RWPE1 (cell line): Measurements from ENCODE around the gene NADK.

Source experiments
- CTCF ChIA-PET: fragments of 350-600 bp; sonication (Branson Sonifier 250); formaldehyde crosslinking; extraction: SDS; loops from one replicate; lab custom pipeline; 2021; lab: Yijun Ruan, JAX
- POLR2A ChIA-PET: fragments of 400-600 bp; formaldehyde crosslinking; extraction: SDS; loops from one replicate; lab custom pipeline; 2020; ENCODE audit warnings: antibody characterized with exemption; ENCODE audit not compliant: low non-redundant PET; lab: Yijun Ruan, JAX
- DNase-seq: peaks from one replicate; pipeline ENCODE4 v3.0.0; 2012; ENCODE audit warnings: low spot score
- H3K27ac ChIP-seq: fragments of 450-650 bp; 2 replicates; pipeline ENCODE4 v1.5.1; 2017
- TF ChIP-seq, protein P1 (sequence below): fragments of 450-650 bp; conservative IDR thresholded peaks from 2 replicates; pipeline ENCODE4 v1.5.1; 2017; ENCODE audit warnings: low read depth, mild to moderate bottlenecking

The NADK gene, protein sequence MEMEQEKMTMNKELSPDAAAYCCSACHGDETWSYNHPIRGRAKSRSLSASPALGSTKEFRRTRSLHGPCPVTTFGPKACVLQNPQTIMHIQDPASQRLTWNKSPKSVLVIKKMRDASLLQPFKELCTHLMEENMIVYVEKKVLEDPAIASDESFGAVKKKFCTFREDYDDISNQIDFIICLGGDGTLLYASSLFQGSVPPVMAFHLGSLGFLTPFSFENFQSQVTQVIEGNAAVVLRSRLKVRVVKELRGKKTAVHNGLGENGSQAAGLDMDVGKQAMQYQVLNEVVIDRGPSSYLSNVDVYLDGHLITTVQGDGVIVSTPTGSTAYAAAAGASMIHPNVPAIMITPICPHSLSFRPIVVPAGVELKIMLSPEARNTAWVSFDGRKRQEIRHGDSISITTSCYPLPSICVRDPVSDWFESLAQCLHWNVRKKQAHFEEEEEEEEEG

GRCh38 chr1:1777950-1778662 lies at the start of gene NADK:
Gene NADK (minus strand): TSS chr1:1778470. CDS start chr1:1765406, 13,064 bp downstream.
- ChIA-PET CTCF (interaction anchor here (1.0 to 1.7 kb wide), 3 partner anchors 9 to 131 kb away, joined by 3 to 4 read pairs (median 3); no protein-coding TSS in a partner anchor), POLR2A (interaction anchor here (0.5 kb wide), 1 partner anchor 120 kb away, joined by 3 read pairs; no protein-coding TSS in a partner anchor)
- peak; percentile 71 for DNase-seq
- peak within 1 kb of the TSS; percentile 91 for H3K27ac ChIP-seq
- TF ChIP-seq, protein P1, sequence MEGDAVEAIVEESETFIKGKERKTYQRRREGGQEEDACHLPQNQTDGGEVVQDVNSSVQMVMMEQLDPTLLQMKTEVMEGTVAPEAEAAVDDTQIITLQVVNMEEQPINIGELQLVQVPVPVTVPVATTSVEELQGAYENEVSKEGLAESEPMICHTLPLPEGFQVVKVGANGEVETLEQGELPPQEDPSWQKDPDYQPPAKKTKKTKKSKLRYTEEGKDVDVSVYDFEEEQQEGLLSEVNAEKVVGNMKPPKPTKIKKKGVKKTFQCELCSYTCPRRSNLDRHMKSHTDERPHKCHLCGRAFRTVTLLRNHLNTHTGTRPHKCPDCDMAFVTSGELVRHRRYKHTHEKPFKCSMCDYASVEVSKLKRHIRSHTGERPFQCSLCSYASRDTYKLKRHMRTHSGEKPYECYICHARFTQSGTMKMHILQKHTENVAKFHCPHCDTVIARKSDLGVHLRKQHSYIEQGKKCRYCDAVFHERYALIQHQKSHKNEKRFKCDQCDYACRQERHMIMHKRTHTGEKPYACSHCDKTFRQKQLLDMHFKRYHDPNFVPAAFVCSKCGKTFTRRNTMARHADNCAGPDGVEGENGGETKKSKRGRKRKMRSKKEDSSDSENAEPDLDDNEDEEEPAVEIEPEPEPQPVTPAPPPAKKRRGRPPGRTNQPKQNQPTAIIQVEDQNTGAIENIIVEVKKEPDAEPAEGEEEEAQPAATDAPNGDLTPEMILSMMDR, result no peak; the same call in 1 of the 2 replicates

- H3K27ac ChIP-seq, result peak overlapping the region; percentile 43; the same call in 1 of the 2 replicates
- CTCF ChIA-PET, result no interaction called here
- POLR2A ChIA-PET, result no interaction called here
- TF ChIP-seq, protein P1, result no peak
- DNase-seq, result no peak
Measured at GRCh38 chr1:1827089-1827848, 49.0 kb upstream of the NADK start.

DNA sequence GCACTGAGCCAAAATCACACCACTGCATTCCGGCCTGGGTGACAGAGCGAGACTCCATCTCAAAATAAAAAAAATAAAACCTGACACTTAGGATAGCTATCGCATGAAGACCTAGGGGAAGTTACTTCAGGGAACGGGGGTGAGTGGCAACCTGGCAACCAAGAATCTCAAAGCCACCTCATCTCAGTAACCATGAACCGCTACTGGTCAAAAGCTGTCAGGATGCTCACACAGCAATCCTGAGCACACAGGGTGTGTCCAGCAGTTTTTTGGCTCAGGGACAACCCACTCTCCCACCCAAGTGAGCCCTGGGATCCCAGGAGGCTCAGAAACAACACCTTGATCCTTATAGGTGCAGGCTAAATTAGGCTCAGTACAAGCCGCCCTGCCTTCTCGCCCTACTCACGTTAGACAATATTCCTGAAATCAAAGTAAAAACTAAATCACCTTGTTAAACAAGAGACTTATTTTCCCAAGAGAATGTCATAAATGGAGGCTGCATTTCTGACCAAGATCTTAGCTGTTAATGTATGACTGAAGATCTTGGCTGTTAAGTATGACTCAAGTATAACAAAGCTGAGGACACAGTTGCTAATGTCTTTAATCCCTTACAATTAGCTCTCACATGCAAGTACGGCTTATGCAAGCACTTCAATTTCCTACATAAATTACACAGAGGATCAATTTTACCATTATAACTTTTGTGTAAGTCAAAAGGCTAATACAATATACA lies 48.3 kb upstream of the NADK start:
- TF ChIP-seq, protein P1, result no peak
- ChIA-PET POLR2A (no interaction called here), CTCF (interaction anchor here (0.7 kb wide), 1 partner anchor 39 kb away, joined by 4 read pairs; no protein-coding TSS in a partner anchor)
- no peak for DNase-seq
- peak overlapping the region; percentile 41 for H3K27ac ChIP-seq

DNA sequence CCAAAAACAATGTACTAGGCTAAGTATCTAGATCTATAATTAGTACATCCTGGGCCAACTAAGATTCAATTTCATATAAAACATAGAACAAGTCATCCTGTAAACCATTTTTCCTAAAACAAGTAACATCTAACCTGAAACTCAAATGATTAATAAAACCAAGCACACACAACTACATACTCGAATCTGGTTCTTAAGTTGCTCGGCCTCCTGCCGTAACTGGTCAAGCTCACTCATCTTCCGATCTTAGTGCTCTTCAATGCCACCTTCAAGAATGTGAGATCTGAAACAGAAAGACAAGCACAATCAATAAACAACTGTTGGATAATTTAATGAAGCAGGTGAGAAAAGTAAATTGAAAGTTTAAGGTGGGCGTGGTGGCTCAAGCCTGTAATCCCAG lies 46.9 kb upstream of the NADK start:
- H3K27ac ChIP-seq, result no peak overlapping the region
- CTCF ChIA-PET, result no interaction called here
- no peak for DNase-seq
- TF ChIP-seq, protein P1, result no peak
- POLR2A ChIA-PET, result no interaction called here

DNA sequence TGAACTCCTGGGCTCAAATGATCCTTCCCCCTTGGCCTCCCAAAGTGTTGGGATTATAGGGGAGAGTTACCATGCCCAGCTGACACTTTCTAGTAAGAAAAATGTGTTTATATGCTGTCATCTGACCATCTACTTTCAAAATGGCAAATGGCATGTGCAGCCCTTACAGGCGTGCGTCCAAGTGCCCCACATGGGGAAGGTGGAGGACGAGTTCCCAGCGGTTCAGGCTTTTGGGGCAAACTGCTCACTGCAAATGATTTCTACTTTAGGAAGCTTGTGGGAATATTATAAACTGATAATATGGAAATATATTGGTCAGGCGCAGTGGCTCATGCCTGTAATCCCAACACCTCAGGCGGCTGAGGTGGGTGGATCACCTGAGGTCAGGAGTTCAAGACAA lies 41.5 kb upstream of the NADK start:
- POLR2A ChIA-PET, result no interaction called here
- DNase-seq, result no peak

More for the DNA sequence above, 41.5 kb upstream of the NADK start:
- H3K27ac ChIP-seq, result no peak overlapping the region
- TF ChIP-seq, protein P1, result no peak
- CTCF ChIA-PET, result no interaction called here
